GM21447 (cell line): ENCODE results near the gene PPP2R5C.

ENCODE experiments used
- ATAC-seq: cut with Tn5 transposase; IDR thresholded peaks from one replicate; pipeline ENCODE4 v1.9.1; 2021; ENCODE audit not compliant: unreplicated experiment

The PPP2R5C gene

GRCh38 chr14:101909371-101910096, 148.0 kb downstream of the PPP2R5C start:
- no peak for ATAC-seq

- no peak for ATAC-seq
These were observed 151.3 kb downstream of the PPP2R5C start for GRCh38 chr14:101912841-101913240.

GRCh38 chr14:101914083-101914482, 152.6 kb downstream of the PPP2R5C start:
- no peak for ATAC-seq

- no peak for ATAC-seq
These were observed 154.6 kb downstream of the PPP2R5C start for GRCh38 chr14:101915871-101916815.

- no peak for ATAC-seq
These were observed 155.4 kb downstream of the PPP2R5C start for GRCh38 chr14:101916816-101917412.

- no peak for ATAC-seq
These were observed 156.0 kb downstream of the PPP2R5C start for GRCh38 chr14:101917413-101918017.

GRCh38 chr14:101918065-101918989, 156.8 kb downstream of the PPP2R5C start:
- ATAC-seq = no peak

GRCh38 chr14:101920271-101920670, 158.8 kb downstream of the PPP2R5C start:
- ATAC-seq = no peak

GRCh38 chr14:101922866-101923265, 161.4 kb downstream of the PPP2R5C start:
- ATAC-seq = no peak

- no peak for ATAC-seq
These were observed 163.6 kb downstream of the PPP2R5C start for GRCh38 chr14:101925152-101925551.

- ATAC-seq = no peak
These were observed 164.6 kb downstream of the PPP2R5C start for GRCh38 chr14:101926085-101926484.

- ATAC-seq = no peak
These were observed 165.1 kb downstream of the PPP2R5C start for GRCh38 chr14:101926620-101927019.

- no peak for ATAC-seq
These were observed 166.3 kb downstream of the PPP2R5C start for GRCh38 chr14:101927859-101928258.

- no peak for ATAC-seq
These were observed 166.9 kb downstream of the PPP2R5C start for GRCh38 chr14:101928415-101928841.

- no peak for ATAC-seq
These were observed 167.6 kb downstream of the PPP2R5C start for GRCh38 chr14:101929096-101929495.

GRCh38 chr14:101929946-101930345, 168.4 kb downstream of the PPP2R5C start:
- ATAC-seq = no peak

- no peak for ATAC-seq
These were observed 171.2 kb downstream of the PPP2R5C start for GRCh38 chr14:101932673-101933072.

GRCh38 chr14:101933209-101933608, 171.7 kb downstream of the PPP2R5C start:
- ATAC-seq = no peak

GRCh38 chr14:101934601-101935150, 173.2 kb downstream of the PPP2R5C start:
- no peak for ATAC-seq
